Subcutaneous adipose tissue (tissue), 4 donors: ENCODE results near the gene CDCA3. TPM values are rescaled to one million over a fixed set of nuclear protein-coding genes. Genes with fewer than 3 reads are reported as not detected.

Experiments used
- CTCF ChIP-seq: fragments of 450-650 bp; IDR thresholded peaks from one replicate; pipeline ENCODE4 v1.5.1; 2016; ENCODE audit warnings: low read depth, mild to moderate bottlenecking, control low read depth, antibody characterized with exemption, moderate library complexity
- total RNA-seq, 4 donors: library from RNA; depleted of rRNA; stranded (reverse); fragments of >200 nt; gene quantifications; one replicate each; pipeline ENCODE4 v1.1.0, GENCODE V29; 2016

The CDCA3 gene
- total RNA-seq, 4 donors from 2014 or later = 0.38 to 2.6 (median 1.9) TPM; not detected in 1

GRCh38 chr12:6819106-6820030 is 31.7 kb downstream of the CDCA3 start:
- TF ChIP-seq CTCF = no peak

GRCh38 chr12:6818645-6819044 is 32.4 kb downstream of the CDCA3 start:
- no peak for TF ChIP-seq CTCF

- no peak for TF ChIP-seq CTCF
Measured at GRCh38 chr12:6818222-6818621, 32.9 kb downstream of the CDCA3 start.

- TF ChIP-seq CTCF = no peak
Measured at GRCh38 chr12:6817662-6818157, 33.4 kb downstream of the CDCA3 start.

GRCh38 chr12:6817098-6817497 is 34.0 kb downstream of the CDCA3 start:
- TF ChIP-seq CTCF = no peak

- no peak for TF ChIP-seq CTCF
Measured at GRCh38 chr12:6816598-6816997, 34.5 kb downstream of the CDCA3 start.

GRCh38 chr12:6813363-6813762 is 37.7 kb downstream of the CDCA3 start:
- no peak for TF ChIP-seq CTCF
